ENCODE results near the gene RARB.

- TF ChIP-seq CTCF (IDR thresholded peaks at IDR 0.05) (no peak), POLR2A (IDR thresholded peaks at IDR 0.05) (no peak)
Observed at GRCh38 chr3:25479727-25480010, 51.6 kb downstream of the RARB start.
